Measurements from ENCODE around the gene C8A.

GRCh38 chr1:56897150-56898004 lies 42.8 kb downstream of the C8A start:
- TF ChIP-seq, protein P1, sequence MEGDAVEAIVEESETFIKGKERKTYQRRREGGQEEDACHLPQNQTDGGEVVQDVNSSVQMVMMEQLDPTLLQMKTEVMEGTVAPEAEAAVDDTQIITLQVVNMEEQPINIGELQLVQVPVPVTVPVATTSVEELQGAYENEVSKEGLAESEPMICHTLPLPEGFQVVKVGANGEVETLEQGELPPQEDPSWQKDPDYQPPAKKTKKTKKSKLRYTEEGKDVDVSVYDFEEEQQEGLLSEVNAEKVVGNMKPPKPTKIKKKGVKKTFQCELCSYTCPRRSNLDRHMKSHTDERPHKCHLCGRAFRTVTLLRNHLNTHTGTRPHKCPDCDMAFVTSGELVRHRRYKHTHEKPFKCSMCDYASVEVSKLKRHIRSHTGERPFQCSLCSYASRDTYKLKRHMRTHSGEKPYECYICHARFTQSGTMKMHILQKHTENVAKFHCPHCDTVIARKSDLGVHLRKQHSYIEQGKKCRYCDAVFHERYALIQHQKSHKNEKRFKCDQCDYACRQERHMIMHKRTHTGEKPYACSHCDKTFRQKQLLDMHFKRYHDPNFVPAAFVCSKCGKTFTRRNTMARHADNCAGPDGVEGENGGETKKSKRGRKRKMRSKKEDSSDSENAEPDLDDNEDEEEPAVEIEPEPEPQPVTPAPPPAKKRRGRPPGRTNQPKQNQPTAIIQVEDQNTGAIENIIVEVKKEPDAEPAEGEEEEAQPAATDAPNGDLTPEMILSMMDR (IDR thresholded peaks at IDR 0.05; ENCODE audit: borderline replicate concordance, extremely low read depth, low read length, poor library complexity, severe bottlenecking): no peak
- TF ChIP-seq EZH2 (IDR thresholded peaks at IDR 0.05; ENCODE audit: borderline replicate concordance, low read depth, low read length, severe bottlenecking): no peak

Measured in DND-41 (cell line).